Uterus (tissue), 2 donors: Measurements from ENCODE around the gene GRID2.

Source experiments
- CTCF ChIP-seq, 4 experiments: fragments of 200-600 bp in 2 of 4; fragments of 450-650 bp in 2 of 4; sonication (generic) in 2 of 4; IDR thresholded peaks; one replicate each; pipeline ENCODE4 v1.5.1; 2016 to 2019; ENCODE audit warnings: antibody characterized with exemption in 4 of 4, mild to moderate bottlenecking in 2 of 4, moderate library complexity in 1 of 4
- POLR2A ChIP-seq, 2 donors: fragments of 450-650 bp; IDR thresholded peaks; one replicate each; pipeline ENCODE4 v1.6.1; 2016; ENCODE audit warnings: antibody characterized with exemption in 2 of 2, mild to moderate bottlenecking in 1 of 2, moderate library complexity in 1 of 2

- TF ChIP-seq POLR2A (IDR thresholded peaks at IDR 0.05) (no peak), CTCF (IDR thresholded peaks at IDR 0.05) (no peak)
Observed at GRCh38 chr4:93000910-93001309, 697.1 kb downstream of the GRID2 start.
